Lower leg skin (tissue), 4 donors: ENCODE data around the gene TMCO4. TPM values are rescaled to one million over a fixed set of nuclear protein-coding genes. Genes with fewer than 3 reads are reported as not detected.

Experiments used
- DNase-seq, 2 donors: peaks; one replicate each; pipeline ENCODE4 v3.0.0-alpha.2; 2019; ENCODE audit warnings: low spot score in 2 of 2
- H3K4me3 ChIP-seq: fragments of 200-600 bp; sonication (generic); 2 replicates; pipeline ENCODE4 v1.5.1; 2017; ENCODE audit warnings: mild to moderate bottlenecking, low read depth; ENCODE audit not compliant: poor library complexity, severe bottlenecking
- POLR2A ChIP-seq, 2 donors: fragments of 450-650 bp; IDR thresholded peaks; one replicate each; pipeline ENCODE4 v1.6.1; 2016 to 2017; ENCODE audit warnings: antibody characterized with exemption in 2 of 2, mild to moderate bottlenecking in 1 of 2, moderate library complexity in 1 of 2
- whole genome bisulfite sequencing, 2 donors: methylation state at CpG; one replicate each; pipeline ENCODE4 v1.1.5; 2018; 5-methylcytosine and 5-hydroxymethylcytosine counted together
- intact Hi-C: fragments of 100-400 bp; cut with DNase I; formaldehyde crosslinking; loops from one replicate; pipeline ENCODE4 v1.15.0; 2023; ENCODE audit warnings: low total_unique reads
- total RNA-seq, 4 donors: library from RNA; depleted of rRNA; stranded (reverse); fragments of >200 nt; gene quantifications; one replicate each; pipeline ENCODE4 v1.1.0, GENCODE V29; 2016
- TF ChIP-seq, protein P1 (sequence below), 3 donors: fragments of 450-650 bp; IDR thresholded peaks; one replicate each; pipeline ENCODE4 v1.5.1; 2016; ENCODE audit warnings: antibody characterized with exemption in 3 of 3, mild to moderate bottlenecking in 3 of 3, moderate library complexity in 2 of 3

TMCO4 gene
- total RNA-seq, 4 donors from 2014 or later = 10.6 to 26.7 (median 18.7) TPM

GRCh38 chr1:19678493-19678892 is 121.2 kb downstream of the TMCO4 start:
- WGBS, 2 donors = 63 to 75% methylated on average over 9 to 11 of the region's 11 CpGs
- TF ChIP-seq POLR2A (IDR thresholded peaks at IDR 0.05) = no peak
- TF ChIP-seq, protein P1, sequence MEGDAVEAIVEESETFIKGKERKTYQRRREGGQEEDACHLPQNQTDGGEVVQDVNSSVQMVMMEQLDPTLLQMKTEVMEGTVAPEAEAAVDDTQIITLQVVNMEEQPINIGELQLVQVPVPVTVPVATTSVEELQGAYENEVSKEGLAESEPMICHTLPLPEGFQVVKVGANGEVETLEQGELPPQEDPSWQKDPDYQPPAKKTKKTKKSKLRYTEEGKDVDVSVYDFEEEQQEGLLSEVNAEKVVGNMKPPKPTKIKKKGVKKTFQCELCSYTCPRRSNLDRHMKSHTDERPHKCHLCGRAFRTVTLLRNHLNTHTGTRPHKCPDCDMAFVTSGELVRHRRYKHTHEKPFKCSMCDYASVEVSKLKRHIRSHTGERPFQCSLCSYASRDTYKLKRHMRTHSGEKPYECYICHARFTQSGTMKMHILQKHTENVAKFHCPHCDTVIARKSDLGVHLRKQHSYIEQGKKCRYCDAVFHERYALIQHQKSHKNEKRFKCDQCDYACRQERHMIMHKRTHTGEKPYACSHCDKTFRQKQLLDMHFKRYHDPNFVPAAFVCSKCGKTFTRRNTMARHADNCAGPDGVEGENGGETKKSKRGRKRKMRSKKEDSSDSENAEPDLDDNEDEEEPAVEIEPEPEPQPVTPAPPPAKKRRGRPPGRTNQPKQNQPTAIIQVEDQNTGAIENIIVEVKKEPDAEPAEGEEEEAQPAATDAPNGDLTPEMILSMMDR (IDR thresholded peaks at IDR 0.05) = no peak
- H3K4me3 ChIP-seq = no peak overlapping the region
- DNase-seq = no peak
- intact Hi-C loops = no loop called here

DNA sequence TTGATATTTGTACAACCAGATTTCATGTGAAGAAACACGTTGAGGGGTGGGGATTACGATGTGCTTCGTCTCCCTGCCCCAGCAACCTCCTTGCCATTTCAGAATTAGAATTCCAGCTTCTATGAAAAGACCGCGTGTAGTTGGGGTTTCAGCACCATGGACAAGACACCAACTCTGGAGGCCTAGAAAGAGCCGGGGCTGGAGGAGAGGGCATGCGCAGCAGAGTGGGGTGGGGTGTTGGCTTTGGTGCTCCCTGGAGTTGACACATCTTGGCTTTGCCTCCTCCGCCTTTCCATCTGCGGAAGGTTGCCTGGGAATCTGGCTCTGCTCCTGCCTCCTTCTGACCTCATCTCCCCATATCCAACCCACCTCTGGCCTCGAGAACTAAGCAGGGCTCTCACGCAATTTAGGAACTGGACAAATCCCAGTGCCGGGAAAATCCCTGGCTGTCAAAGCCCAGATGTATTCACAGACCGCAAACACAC is 123.2 kb downstream of the TMCO4 start:
- TF ChIP-seq, protein P1 (IDR thresholded peaks at IDR 0.05) = no peak
- TF ChIP-seq POLR2A (IDR thresholded peaks at IDR 0.05) = no peak
- intact Hi-C loops = no loop called here
- peak; percentile 59 to 93 for DNase-seq
- no peak overlapping the region for H3K4me3 ChIP-seq
- WGBS, 2 donors = 11 to 12% methylated on average over 13 of the region's 13 CpGs

DNA sequence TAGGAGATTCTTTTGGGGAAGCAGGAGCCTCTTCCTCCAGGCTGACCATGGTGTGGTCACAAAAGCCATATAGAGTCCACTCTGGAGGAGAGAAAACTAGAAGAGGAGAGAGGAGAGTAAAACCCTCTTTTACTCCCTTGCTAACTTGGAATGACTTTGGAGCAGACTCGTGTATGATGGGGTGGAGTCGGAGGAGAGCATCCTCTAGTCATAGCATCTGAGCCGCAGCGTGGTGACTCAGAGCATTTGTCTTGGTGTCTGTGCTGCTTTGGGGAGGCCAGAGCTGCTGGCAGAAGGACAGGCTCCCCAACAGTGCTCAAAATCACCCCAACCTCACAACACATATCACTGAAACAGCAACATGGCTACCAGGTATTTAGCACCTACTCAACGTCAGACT is 123.9 kb downstream of the TMCO4 start:
- 67 to 70% methylated on average over 5 of the region's 5 CpGs for WGBS, 2 donors

GRCh38 chr1:19672237-19672636 is 127.5 kb downstream of the TMCO4 start:
- TF ChIP-seq POLR2A (IDR thresholded peaks at IDR 0.05) = no peak
- TF ChIP-seq, protein P1 (IDR thresholded peaks at IDR 0.05) = no peak
- H3K4me3 ChIP-seq = no peak overlapping the region
- WGBS, 2 donors = 56 to 62% methylated on average over 6 of the region's 6 CpGs
- DNase-seq = no peak
- intact Hi-C loops = no loop called here

More for the DNA sequence above, 123.9 kb downstream of the TMCO4 start:
- TF ChIP-seq, protein P1 (IDR thresholded peaks at IDR 0.05) = no peak
- TF ChIP-seq POLR2A (IDR thresholded peaks at IDR 0.05) = no peak
- no peak overlapping the region for H3K4me3 ChIP-seq
- intact Hi-C loops = no loop called here
- DNase-seq = no peak

DNA sequence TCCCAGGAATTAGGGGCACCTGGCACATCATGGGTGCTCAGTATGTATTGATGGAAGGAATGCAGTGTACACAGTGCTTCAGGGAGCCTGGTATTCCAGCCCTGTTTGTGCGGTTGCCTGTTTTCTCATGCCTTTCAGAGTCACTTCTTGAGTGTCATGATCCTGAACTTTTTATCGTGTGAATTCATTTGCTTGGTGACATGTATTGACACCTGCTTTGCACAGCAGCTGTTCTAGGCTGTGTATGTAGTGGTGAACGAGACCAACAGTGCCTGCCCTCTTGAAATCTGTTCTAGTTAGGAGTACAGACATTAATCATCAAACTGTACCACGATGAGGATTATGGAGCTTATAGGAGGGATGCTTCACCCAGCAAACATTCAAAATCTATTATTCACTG is 128.9 kb downstream of the TMCO4 start:
- no peak overlapping the region for H3K4me3 ChIP-seq
- DNase-seq = no peak
- TF ChIP-seq POLR2A (IDR thresholded peaks at IDR 0.05) = no peak
- TF ChIP-seq, protein P1 (IDR thresholded peaks at IDR 0.05) = no peak
- 66 to 71% methylated on average over 4 of the region's 4 CpGs for WGBS, 2 donors
- intact Hi-C loops = no loop called here

DNA sequence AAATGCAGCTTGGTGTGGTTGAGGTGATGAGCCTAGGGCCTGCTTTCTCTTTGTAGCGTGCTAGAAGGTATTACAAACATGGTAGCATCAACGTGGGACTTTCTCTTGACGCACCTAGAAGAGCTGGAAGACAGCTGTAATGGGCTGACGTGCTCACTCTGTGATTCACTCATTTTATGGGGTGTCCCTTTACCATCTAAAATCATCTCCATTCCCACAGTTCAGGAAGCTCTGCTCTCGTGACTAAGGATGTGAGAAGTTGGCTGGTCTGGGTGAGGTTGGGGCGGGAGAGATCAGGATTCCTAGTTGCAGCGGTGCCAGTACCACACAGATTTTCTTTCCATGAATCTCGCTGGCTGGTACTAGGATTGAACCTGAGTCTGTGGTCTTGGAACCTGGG is 130.8 kb downstream of the TMCO4 start:
- WGBS, 2 donors = 77 to 80% methylated on average over 8 of the region's 8 CpGs
- intact Hi-C loops = no loop called here
- H3K4me3 ChIP-seq = no peak overlapping the region
- TF ChIP-seq, protein P1 (IDR thresholded peaks at IDR 0.05) = no peak
- no peak for TF ChIP-seq POLR2A (IDR thresholded peaks at IDR 0.05)
- DNase-seq = no peak
